ENCODE data around the gene TMEM240.
"Not testable (repeated sequence)": the region's sequence is repeated elsewhere in the genome, so short reads cannot be mapped to it uniquely, and the experiment has no call there.

The TMEM240 gene

DNA sequence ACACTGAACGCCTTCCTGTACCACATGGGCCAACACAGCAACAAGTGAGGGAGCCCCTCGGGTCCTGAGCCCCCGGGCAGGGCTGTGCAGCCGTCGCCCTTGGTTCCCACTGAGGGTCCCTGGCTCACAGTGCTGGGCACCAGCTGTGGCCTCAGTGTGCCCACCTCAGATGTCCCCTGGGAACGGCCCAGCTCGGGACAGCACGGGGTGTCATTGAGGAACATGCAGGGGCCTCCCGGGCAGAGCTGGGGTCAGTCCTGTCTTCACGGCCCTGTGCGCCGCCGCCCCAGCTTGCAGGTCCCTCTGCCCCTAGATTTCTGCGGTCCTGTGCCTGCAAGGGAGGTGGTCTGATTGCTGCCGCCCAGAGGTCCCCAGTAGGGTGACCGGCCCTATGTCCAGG lies 51.2 kb downstream of the TMEM240 start:
- Histone ChIP-seq H3K36me3 (ENCODE audit: insufficient read depth, low read length) (peaks cover 56% of the 10 kb centered on the region), H3K4me3 (no peak overlapping the region), H3K27ac (no peak overlapping the region), H3K9ac (ENCODE audit: insufficient read length) (no peak overlapping the region), H3K9me3 (ENCODE audit: low read depth, low read length) (no peaks in the 10 kb centered on the region)
- no peak for TF ChIP-seq EZH2 (IDR thresholded peaks at IDR 0.05)
- TF ChIP-seq POLR2AphosphoS5 (IDR thresholded peaks at IDR 0.05; ENCODE audit: borderline replicate concordance, low read depth, low read length), result no peak
- TF ChIP-seq FOXP2 (optimal IDR thresholded peaks at IDR 0.05; ENCODE audit: control extremely low read depth, extremely low read length, insufficient read depth), result no peak
- DNase-seq (ENCODE audit: low read depth, low spot score), result no peak

DNA sequence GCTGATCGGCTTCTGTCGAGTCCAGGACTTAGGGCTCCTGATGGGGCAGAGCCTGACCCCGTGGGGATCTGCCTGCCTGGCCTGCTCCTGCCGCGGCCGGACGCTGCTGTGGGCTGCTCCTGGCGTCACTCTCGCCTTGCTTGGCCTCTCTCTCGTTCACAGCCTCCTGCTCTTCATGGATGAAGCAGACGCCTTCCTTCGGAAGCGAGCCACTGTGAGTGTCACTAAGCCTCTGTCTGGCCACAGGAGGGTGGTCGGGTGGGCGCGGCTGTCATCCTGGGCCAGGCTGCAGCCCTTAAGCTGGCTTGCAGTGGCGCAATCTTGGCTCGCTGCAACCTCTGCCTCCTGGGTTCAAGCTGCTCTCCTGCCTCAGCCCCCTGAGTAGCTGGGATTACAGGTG lies 52.7 kb downstream of the TMEM240 start:
- Histone ChIP-seq H3K4me3 (no peak overlapping the region), H3K9me3 (ENCODE audit: low read depth, low read length) (no peaks in the 10 kb centered on the region), H3K36me3 (ENCODE audit: insufficient read depth, low read length) (peaks cover 65% of the 10 kb centered on the region), H3K27ac (no peak overlapping the region), H3K9ac (ENCODE audit: insufficient read length) (no peak overlapping the region)
- no peak for DNase-seq (ENCODE audit: low read depth, low spot score)
- TF ChIP-seq FOXP2 (optimal IDR thresholded peaks at IDR 0.05; ENCODE audit: control extremely low read depth, extremely low read length, insufficient read depth) (no peak), EZH2 (IDR thresholded peaks at IDR 0.05) (no peak), POLR2AphosphoS5 (IDR thresholded peaks at IDR 0.05; ENCODE audit: borderline replicate concordance, low read depth, low read length) (no peak)

DNA sequence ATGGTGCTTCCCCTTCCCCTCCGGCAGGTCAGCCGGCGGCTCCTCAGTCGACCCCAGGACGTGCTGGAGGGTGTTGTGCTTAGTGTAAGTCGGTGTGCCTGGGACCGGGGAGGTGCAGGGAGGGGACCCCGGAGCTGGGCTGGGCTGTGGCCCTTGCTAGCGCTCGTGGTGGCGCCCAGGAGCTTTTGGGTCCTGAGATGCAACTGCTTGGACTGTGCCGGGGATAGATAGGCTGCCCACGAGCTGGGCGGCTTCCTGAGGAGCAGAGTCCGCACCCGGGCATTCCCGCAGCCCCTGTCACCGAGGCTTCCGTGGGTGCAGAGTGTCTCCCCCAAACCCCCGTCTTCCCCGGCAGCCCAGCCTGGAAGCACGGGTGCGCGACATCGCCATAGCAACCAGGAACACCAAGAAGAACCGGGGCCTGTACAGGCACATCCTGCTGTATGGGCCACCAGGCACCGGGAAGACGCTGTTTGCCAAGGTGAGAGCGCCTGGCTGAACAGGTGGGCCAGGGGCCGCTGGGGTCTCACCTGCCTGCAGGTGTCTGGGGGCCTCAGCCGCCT lies 54.6 kb downstream of the TMEM240 start:
- H3K9me3 ChIP-seq (ENCODE audit: low read depth, low read length); H3K4me3 ChIP-seq; DNase-seq (ENCODE audit: low read depth, low spot score); H3K27ac ChIP-seq; H3K9ac ChIP-seq (ENCODE audit: insufficient read length): not testable (repeated sequence)
- H3K36me3 ChIP-seq (ENCODE audit: insufficient read depth, low read length), result peaks cover 52% of the 10 kb centered on the region

- not testable (repeated sequence) for H3K9me3 ChIP-seq (ENCODE audit: low read depth, low read length); H3K27ac ChIP-seq; DNase-seq (ENCODE audit: low read depth, low spot score); H3K4me3 ChIP-seq; H3K9ac ChIP-seq (ENCODE audit: insufficient read length)
- peaks cover 49% of the 10 kb centered on the region for H3K36me3 ChIP-seq (ENCODE audit: insufficient read depth, low read length)
These were observed 55.3 kb downstream of the TMEM240 start for GRCh38 chr1:1484976-1485750.

Data from SK-N-MC (cell line).